ENCODE data around the gene PRKRA. TPM values are rescaled to one million over a fixed set of nuclear protein-coding genes. Genes with fewer than 3 reads are reported as not detected.

PRKRA gene
- total and polyA plus RNA-seq, 2 of the 13 experiments (the other 11 are each of a cell fraction or from before 2014, with no cell fraction given), result 53.1 to 74.7 TPM

DNA sequence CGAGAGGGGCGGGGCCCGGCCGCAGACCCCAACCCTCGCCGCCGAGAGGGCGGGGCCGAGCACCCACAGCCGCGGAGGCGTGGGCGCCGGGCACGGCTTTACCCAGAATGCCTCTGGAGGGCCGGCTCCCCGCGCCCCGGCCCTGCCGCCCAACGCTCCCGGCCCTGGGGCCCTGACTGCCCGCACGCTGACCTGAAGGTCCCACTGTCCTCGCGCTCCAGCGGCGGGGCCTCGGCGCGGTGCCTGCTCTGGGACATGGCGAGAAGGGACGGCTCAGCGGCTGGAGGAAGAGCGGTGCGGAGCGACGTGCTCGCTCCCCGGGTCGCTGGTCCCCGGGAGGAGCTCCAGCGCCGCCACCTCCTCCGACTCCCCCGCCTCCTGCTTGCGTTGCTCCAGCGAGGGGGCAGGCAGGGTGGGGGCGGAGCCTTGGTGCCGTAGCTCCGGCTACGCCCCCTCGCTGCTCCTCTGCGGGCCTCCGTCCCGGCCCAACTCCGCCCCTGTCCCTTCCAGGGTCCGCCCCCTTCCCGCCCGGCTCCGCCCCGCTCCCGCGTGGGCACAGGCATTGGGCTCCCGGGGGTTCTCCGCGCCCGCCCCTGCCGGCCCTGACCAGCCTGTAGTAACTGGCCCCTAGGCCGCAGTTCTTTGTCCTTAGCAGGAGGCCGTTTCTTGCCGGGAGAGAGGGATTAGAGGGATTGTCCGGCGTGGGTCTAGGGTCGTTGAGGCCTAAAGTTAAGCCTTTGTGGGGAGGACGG lies at the start of gene PRKRA, which contains the start of gene PJVK (continued):
- TF ChIP-seq KLF11 (CRISPR knock-in tag; IDR thresholded peaks at IDR 0.05), result no peak; the same call in 1 of the 2 replicates
- peak; percentile 41; the same call in 1 of the 2 replicates for TF ChIP-seq ZNF292 (CRISPR knock-in tag; IDR thresholded peaks at IDR 0.05; ENCODE audit: borderline replicate concordance, low read depth)
- TF ChIP-seq SRSF1 (optimal IDR thresholded peaks at IDR 0.05; ENCODE audit: low read depth, low read length), result peak; percentile 97
- peak; percentile 90; the same call in 1 of the 2 replicates for TF ChIP-seq REPIN1 (CRISPR knock-in tag; IDR thresholded peaks at IDR 0.05; ENCODE audit: borderline replicate concordance, low read depth)
- TF ChIP-seq, protein P1, sequence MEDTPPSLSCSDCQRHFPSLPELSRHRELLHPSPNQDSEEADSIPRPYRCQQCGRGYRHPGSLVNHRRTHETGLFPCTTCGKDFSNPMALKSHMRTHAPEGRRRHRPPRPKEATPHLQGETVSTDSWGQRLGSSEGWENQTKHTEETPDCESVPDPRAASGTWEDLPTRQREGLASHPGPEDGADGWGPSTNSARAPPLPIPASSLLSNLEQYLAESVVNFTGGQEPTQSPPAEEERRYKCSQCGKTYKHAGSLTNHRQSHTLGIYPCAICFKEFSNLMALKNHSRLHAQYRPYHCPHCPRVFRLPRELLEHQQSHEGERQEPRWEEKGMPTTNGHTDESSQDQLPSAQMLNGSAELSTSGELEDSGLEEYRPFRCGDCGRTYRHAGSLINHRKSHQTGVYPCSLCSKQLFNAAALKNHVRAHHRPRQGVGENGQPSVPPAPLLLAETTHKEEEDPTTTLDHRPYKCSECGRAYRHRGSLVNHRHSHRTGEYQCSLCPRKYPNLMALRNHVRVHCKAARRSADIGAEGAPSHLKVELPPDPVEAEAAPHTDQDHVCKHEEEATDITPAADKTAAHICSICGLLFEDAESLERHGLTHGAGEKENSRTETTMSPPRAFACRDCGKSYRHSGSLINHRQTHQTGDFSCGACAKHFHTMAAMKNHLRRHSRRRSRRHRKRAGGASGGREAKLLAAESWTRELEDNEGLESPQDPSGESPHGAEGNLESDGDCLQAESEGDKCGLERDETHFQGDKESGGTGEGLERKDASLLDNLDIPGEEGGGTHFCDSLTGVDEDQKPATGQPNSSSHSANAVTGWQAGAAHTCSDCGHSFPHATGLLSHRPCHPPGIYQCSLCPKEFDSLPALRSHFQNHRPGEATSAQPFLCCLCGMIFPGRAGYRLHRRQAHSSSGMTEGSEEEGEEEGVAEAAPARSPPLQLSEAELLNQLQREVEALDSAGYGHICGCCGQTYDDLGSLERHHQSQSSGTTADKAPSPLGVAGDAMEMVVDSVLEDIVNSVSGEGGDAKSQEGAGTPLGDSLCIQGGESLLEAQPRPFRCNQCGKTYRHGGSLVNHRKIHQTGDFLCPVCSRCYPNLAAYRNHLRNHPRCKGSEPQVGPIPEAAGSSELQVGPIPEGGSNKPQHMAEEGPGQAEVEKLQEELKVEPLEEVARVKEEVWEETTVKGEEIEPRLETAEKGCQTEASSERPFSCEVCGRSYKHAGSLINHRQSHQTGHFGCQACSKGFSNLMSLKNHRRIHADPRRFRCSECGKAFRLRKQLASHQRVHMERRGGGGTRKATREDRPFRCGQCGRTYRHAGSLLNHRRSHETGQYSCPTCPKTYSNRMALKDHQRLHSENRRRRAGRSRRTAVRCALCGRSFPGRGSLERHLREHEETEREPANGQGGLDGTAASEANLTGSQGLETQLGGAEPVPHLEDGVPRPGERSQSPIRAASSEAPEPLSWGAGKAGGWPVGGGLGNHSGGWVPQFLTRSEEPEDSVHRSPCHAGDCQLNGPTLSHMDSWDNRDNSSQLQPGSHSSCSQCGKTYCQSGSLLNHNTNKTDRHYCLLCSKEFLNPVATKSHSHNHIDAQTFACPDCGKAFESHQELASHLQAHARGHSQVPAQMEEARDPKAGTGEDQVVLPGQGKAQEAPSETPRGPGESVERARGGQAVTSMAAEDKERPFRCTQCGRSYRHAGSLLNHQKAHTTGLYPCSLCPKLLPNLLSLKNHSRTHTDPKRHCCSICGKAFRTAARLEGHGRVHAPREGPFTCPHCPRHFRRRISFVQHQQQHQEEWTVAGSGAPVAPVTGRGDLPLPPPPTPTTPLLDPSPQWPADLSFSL (CRISPR knock-in tag; IDR thresholded peaks at IDR 0.05), result no peak
- TF ChIP-seq, protein P2, sequence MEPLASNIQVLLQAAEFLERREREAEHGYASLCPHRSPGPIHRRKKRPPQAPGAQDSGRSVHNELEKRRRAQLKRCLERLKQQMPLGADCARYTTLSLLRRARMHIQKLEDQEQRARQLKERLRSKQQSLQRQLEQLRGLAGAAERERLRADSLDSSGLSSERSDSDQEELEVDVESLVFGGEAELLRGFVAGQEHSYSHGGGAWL (CRISPR knock-in tag; IDR thresholded peaks at IDR 0.05), result peak; percentile 90
- TF ChIP-seq POLR2G (IDR thresholded peaks at IDR 0.05; ENCODE audit: low read depth, low read length), result peak; percentile 98
- TF ChIP-seq, protein P3, sequence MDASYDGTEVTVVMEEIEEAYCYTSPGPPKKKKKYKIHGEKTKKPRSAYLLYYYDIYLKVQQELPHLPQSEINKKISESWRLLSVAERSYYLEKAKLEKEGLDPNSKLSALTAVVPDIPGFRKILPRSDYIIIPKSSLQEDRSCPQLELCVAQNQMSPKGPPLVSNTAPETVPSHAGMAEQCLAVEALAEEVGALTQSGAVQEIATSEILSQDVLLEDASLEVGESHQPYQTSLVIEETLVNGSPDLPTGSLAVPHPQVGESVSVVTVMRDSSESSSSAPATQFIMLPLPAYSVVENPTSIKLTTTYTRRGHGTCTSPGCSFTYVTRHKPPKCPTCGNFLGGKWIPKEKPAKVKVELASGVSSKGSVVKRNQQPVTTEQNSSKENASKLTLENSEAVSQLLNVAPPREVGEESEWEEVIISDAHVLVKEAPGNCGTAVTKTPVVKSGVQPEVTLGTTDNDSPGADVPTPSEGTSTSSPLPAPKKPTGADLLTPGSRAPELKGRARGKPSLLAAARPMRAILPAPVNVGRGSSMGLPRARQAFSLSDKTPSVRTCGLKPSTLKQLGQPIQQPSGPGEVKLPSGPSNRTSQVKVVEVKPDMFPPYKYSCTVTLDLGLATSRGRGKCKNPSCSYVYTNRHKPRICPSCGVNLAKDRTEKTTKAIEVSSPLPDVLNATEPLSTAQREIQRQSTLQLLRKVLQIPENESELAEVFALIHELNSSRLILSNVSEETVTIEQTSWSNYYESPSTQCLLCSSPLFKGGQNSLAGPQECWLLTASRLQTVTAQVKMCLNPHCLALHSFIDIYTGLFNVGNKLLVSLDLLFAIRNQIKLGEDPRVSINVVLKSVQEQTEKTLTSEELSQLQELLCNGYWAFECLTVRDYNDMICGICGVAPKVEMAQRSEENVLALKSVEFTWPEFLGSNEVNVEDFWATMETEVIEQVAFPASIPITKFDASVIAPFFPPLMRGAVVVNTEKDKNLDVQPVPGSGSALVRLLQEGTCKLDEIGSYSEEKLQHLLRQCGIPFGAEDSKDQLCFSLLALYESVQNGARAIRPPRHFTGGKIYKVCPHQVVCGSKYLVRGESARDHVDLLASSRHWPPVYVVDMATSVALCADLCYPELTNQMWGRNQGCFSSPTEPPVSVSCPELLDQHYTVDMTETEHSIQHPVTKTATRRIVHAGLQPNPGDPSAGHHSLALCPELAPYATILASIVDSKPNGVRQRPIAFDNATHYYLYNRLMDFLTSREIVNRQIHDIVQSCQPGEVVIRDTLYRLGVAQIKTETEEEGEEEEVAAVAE (CRISPR knock-in tag; IDR thresholded peaks at IDR 0.05; ENCODE audit: borderline replicate concordance), result peak; percentile 70; the same call in 1 of the 2 replicates
- TF ChIP-seq, protein P4, sequence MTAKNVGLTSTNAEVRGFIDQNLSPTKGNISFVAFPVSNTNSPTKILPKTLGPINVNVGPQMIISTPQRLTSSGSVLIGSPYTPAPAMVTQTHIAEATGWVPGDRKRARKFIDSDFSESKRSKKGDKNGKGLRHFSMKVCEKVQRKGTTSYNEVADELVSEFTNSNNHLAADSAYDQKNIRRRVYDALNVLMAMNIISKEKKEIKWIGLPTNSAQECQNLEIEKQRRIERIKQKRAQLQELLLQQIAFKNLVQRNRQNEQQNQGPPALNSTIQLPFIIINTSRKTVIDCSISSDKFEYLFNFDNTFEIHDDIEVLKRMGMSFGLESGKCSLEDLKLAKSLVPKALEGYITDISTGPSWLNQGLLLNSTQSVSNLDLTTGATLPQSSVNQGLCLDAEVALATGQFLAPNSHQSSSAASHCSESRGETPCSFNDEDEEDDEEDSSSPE (CRISPR knock-in tag; IDR thresholded peaks at IDR 0.05), result peak; percentile 77
- no peak for TF ChIP-seq SMARCE1 (IDR thresholded peaks at IDR 0.05; ENCODE audit: borderline replicate concordance)
